NCI-H1694 (cell line): ENCODE measurements around the gene USP17L5.
"Not testable (repeated sequence)": the region's sequence is repeated elsewhere in the genome, so short reads cannot be mapped to it uniquely, and the experiment has no call there.

Source experiments
- DNase-seq: peaks from one replicate; lab custom pipeline; 2025; lab: John Stamatoyannopoulos, UW

USP17L5 gene

GRCh38 chr4:9339103-9339502 is at the start of gene USP17L5:
Gene USP17L5 (plus strand): TSS chr4:9339403. CDS start chr4:9339403, 0 bp downstream.
- DNase-seq = not testable (repeated sequence)

GRCh38 chr4:9324191-9324590 is 15.0 kb upstream of the USP17L5 start:
- DNase-seq = not testable (repeated sequence)

- DNase-seq = not testable (repeated sequence)
Observed at GRCh38 chr4:9324865-9325264, 14.3 kb upstream of the USP17L5 start, which contains the start of gene USP17L24. Gene USP17L24 (plus strand): TSS chr4:9325165. CDS start chr4:9325165, 0 bp downstream.

- DNase-seq = not testable (repeated sequence)
Observed at GRCh38 chr4:9329611-9330010, 9.6 kb upstream of the USP17L5 start, which contains the start of gene USP17L25. Gene USP17L25 (plus strand): TSS chr4:9329911. CDS start chr4:9329911, 0 bp downstream.

DNA sequence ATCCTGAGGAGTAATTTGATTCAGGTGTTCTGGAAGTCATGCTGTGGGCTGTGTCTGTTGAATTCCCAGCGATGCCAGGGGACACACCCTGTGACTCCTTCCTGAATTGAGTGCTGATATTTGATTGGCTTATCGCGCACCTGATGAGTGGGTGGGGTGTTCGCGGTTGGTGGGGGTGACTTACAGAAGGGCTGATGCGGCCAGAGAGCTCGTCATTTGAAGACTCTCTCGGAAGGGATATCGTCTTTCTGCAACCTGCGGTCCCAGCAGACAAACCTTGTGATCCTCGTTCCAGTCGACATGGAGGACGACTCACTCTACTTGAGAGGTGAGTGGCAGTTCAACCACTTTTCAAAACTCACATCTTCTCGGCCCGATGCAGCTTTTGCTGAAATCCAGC is 4.8 kb upstream of the USP17L5 start, which contains the start of gene USP17L26:
Gene USP17L26, plus strand, starts transcription at position 301 of the 400 bp plus-strand sequence. Its CDS starts 0 bp downstream, at position 301.
- DNase-seq = not testable (repeated sequence)

- not testable (repeated sequence) for DNase-seq
Observed at GRCh38 chr4:9343848-9344247, 4.6 kb downstream of the USP17L5 start, which contains the start of gene USP17L27. Gene USP17L27 (plus strand): TSS chr4:9344148. CDS start chr4:9344148, 0 bp downstream.

GRCh38 chr4:9348593-9348992 is 9.4 kb downstream of the USP17L5 start, which contains the start of gene USP17L28:
Gene USP17L28 (plus strand): TSS chr4:9348893. CDS start chr4:9348893, 0 bp downstream.
- DNase-seq = not testable (repeated sequence)

DNA sequence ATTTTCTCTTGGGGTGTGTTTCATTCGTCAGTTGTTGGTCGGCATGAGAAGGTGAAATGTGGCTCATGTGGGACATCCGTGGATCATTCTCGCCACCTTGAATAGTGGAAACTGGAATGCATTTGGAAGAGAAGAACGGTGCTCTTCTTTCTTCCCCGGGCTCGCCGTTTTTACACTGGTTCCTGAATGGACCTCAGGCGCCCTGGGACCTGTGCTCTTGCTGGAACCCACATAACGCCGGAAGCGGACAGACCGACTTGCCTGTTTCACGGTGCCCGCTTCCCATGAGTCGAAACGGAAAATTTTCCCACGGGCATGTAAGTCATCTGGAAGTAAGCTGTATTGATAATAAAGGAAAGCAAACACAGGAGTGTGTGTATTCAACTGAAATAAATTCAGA is 11.7 kb downstream of the USP17L5 start:
- not testable (repeated sequence) for DNase-seq

GRCh38 chr4:9353338-9353737 is 14.1 kb downstream of the USP17L5 start, which contains the start of gene USP17L29:
Gene USP17L29 (plus strand): TSS chr4:9353638. CDS start chr4:9353638, 0 bp downstream.
- DNase-seq = not testable (repeated sequence)

- DNase-seq = not testable (repeated sequence)
Observed at GRCh38 chr4:9362829-9363228, 23.6 kb downstream of the USP17L5 start, which contains the start of gene USP17L30. Gene USP17L30 (plus strand): TSS chr4:9363129. CDS start chr4:9363129, 0 bp downstream.

- not testable (repeated sequence) for DNase-seq
Observed at GRCh38 chr4:9379881-9380280, 40.7 kb downstream of the USP17L5 start.

DNA sequence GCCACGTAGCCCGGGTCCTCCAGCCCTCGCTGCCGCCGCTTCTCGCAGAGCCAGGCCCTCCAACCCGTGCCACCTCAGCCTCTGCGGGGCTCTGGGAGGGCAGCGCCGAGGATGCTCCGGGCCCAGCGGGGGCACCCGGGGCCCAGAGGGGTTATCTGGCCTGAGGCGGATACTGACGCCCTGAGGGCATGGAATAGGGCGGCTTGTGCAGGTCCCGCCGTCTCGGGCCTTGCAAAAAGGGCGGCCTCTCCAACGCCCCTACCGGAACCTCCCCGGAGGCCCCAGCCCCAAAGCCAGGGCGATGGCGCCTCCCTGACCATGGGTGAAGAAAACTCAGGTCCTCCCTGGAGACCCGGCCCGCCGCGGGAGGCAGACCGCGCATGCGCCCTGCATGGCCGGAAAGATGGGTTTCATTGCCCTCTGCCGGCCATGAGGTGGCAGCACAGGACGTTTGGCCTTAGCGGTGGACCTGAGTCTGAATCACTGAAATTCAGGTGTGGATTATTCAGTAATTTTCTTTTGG is 41.9 kb downstream of the USP17L5 start:
- not testable (repeated sequence) for DNase-seq

DNA sequence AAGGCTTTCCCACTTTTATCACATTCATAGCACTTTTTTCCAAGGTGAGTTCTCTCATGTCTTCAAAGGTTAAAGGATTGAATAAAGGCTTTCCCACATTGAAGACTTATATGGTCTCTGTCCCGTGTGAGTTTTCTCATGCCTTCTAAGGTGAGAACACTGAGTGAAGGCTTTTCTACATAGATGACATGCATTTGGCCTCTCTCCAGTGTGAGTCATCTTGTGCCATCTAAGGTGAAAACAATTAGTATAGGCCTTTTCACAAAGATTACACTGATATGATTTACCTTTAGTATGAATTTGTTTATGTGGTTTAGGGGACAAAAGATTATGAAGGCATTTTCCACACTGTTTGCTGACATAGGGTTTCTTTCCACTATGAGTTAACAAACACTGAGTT is 44.9 kb downstream of the USP17L5 start:
- no peak for DNase-seq

DNA sequence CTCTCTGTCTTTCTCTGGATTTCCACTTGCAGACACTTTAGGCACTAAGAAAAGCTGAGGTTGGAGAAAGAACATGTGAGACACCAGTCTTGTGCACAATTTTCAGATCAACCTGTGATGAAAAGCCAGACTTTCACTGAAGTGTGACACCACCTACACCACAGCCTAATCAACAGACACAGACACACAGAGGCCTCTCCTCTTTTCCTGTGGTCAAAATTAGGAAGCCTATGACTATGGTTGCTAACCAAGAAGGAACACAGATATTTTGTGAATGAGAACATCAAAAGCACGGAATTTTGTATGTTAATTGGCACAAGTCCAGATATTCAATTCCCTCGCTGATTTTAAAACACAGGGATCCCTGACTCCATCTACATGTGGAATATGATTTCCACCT is 49.8 kb downstream of the USP17L5 start:
- not testable (repeated sequence) for DNase-seq
